Measurements from ENCODE around the gene KYNU. TPM values are rescaled to one million over a fixed set of nuclear protein-coding genes. Genes with fewer than 3 reads are reported as not detected.
"Not testable (repeated sequence)": the region's sequence is repeated elsewhere in the genome, so short reads cannot be mapped to it uniquely, and the experiment has no call there.

The KYNU gene
- total RNA-seq, 8 experiments from 2014 or later = 0.04 to 0.57 (median 0.36) TPM; not detected in 1

- 17 to 100% (median 100%) methylated on average over 1 to 3 of the region's 4 CpGs; no CpG with 5 or more reads in 4 of the 10 experiments for WGBS, 10 experiments
- ATAC-seq (replicated peaks in 6 of 8); H3K4me1 ChIP-seq (replicated peaks in 1 of 2); in situ Hi-C loops (cut with MboI; ENCODE audit: low pct_unique_long_range_greater_than_20kb in 2 of 9, low sequenced_read_pairs in 9 of 9, unreplicated experiment in 9 of 9); H3K27ac ChIP-seq; H3K4me3 ChIP-seq: not testable (repeated sequence)
Measured at GRCh38 chr2:142900327-142900726, 22.9 kb downstream of the KYNU start.

GRCh38 chr2:142901780-142902179, 24.3 kb downstream of the KYNU start:
- WGBS, 10 experiments = 14 to 100% (median 68%) methylated on average over 2 to 5 of the region's 6 CpGs
- Histone ChIP-seq H3K27ac (no peak overlapping the region), H3K4me3 (no peak overlapping the region), H3K4me1 (replicated peaks in 1 of 2) (peaks cover 0 to 3% of the 10 kb centered on the region in 2 donors)
- ATAC-seq (replicated peaks in 6 of 8) = no peak
- in situ Hi-C loops (cut with MboI; ENCODE audit: low pct_unique_long_range_greater_than_20kb in 2 of 9, low sequenced_read_pairs in 9 of 9, unreplicated experiment in 9 of 9) = no loop called here

- WGBS, 10 experiments = 0 to 88% (median 75%) methylated on average over 1 to 5 of the region's 7 CpGs; no CpG with 5 or more reads in 3 of the 10 experiments
- in situ Hi-C loops (cut with MboI; ENCODE audit: low pct_unique_long_range_greater_than_20kb in 2 of 9, low sequenced_read_pairs in 9 of 9, unreplicated experiment in 9 of 9); H3K27ac ChIP-seq; H3K4me1 ChIP-seq (replicated peaks in 1 of 2); ATAC-seq (replicated peaks in 6 of 8); H3K4me3 ChIP-seq: not testable (repeated sequence)
Measured at GRCh38 chr2:142903726-142904125, 26.3 kb downstream of the KYNU start.

- no peaks in the 10 kb centered on the region for H3K4me1 ChIP-seq (replicated peaks in 1 of 2)
- H3K4me3 ChIP-seq = no peak overlapping the region
- no peak overlapping the region for H3K27ac ChIP-seq
- no peak for ATAC-seq (replicated peaks in 6 of 8)
- 0 to 100% (median 83%) methylated on average over 1 to 2 of the region's 2 CpGs; no CpG with 5 or more reads in 3 of the 10 experiments for WGBS, 10 experiments
- in situ Hi-C loops (cut with MboI; ENCODE audit: low pct_unique_long_range_greater_than_20kb in 2 of 9, low sequenced_read_pairs in 9 of 9, unreplicated experiment in 9 of 9) = no loop called here
Measured at GRCh38 chr2:142907653-142908052, 30.2 kb downstream of the KYNU start.

- H3K4me3 ChIP-seq = no peak overlapping the region
- in situ Hi-C loops (cut with MboI; ENCODE audit: low pct_unique_long_range_greater_than_20kb in 2 of 9, low sequenced_read_pairs in 9 of 9, unreplicated experiment in 9 of 9) = no loop called here
- peak in 3 of 8 experiments; percentile 59 to 98 (median 90) for ATAC-seq (replicated peaks in 6 of 8)
- WGBS, 10 experiments = 8 to 67% (median 43%) methylated on average over 1 to 4 of the region's 4 CpGs
- no peak overlapping the region for H3K27ac ChIP-seq
- H3K4me1 ChIP-seq (replicated peaks in 1 of 2) = no peaks in the 10 kb centered on the region
Measured at GRCh38 chr2:142914507-142915313, 37.2 kb downstream of the KYNU start.

- Histone ChIP-seq H3K27ac (no peak overlapping the region), H3K4me1 (replicated peaks in 1 of 2) (no peaks in the 10 kb centered on the region), H3K4me3 (no peak overlapping the region)
- ATAC-seq (replicated peaks in 6 of 8) = no peak
- WGBS, 10 experiments = 80 to 100% (median 88%) methylated on average over 1 of the region's 1 CpG; no CpG with 5 or more reads in 3 of the 10 experiments
- in situ Hi-C loops (cut with MboI; ENCODE audit: low pct_unique_long_range_greater_than_20kb in 2 of 9, low sequenced_read_pairs in 9 of 9, unreplicated experiment in 9 of 9) = no loop called here
Measured at GRCh38 chr2:142915502-142915901, 38.0 kb downstream of the KYNU start.

- no peak overlapping the region for H3K27ac ChIP-seq
- no peak for ATAC-seq (replicated peaks in 6 of 8)
- in situ Hi-C loops (cut with MboI; ENCODE audit: low pct_unique_long_range_greater_than_20kb in 2 of 9, low sequenced_read_pairs in 9 of 9, unreplicated experiment in 9 of 9) = no loop called here
- no peak overlapping the region for H3K4me3 ChIP-seq
- H3K4me1 ChIP-seq (replicated peaks in 1 of 2) = no peaks in the 10 kb centered on the region
Measured at GRCh38 chr2:142918624-142919023, 41.2 kb downstream of the KYNU start.

GRCh38 chr2:142920571-142920970, 43.1 kb downstream of the KYNU start:
- WGBS, 10 experiments = 29 to 81% (median 65%) methylated on average over 2 to 3 of the region's 3 CpGs; no CpG with 5 or more reads in 2 of the 10 experiments
- in situ Hi-C loops (cut with MboI; ENCODE audit: low pct_unique_long_range_greater_than_20kb in 2 of 9, low sequenced_read_pairs in 9 of 9, unreplicated experiment in 9 of 9) = no loop called here
- ATAC-seq (replicated peaks in 6 of 8) = peak in 1 of 8 experiments; percentile 43
- Histone ChIP-seq H3K27ac (no peak overlapping the region), H3K4me1 (replicated peaks in 1 of 2) (no peaks in the 10 kb centered on the region), H3K4me3 (no peak overlapping the region)

GRCh38 chr2:142926445-142926844, 49.0 kb downstream of the KYNU start:
- WGBS, 10 experiments = 83 to 100% (median 91%) methylated on average over 2 to 4 of the region's 4 CpGs; no CpG with 5 or more reads in 1 of the 10 experiments
- Histone ChIP-seq H3K4me3 (no peak overlapping the region), H3K27ac (no peak overlapping the region), H3K4me1 (replicated peaks in 1 of 2) (no peaks in the 10 kb centered on the region)
- in situ Hi-C loops (cut with MboI; ENCODE audit: low pct_unique_long_range_greater_than_20kb in 2 of 9, low sequenced_read_pairs in 9 of 9, unreplicated experiment in 9 of 9) = no loop called here
- no peak for ATAC-seq (replicated peaks in 6 of 8)

- in situ Hi-C loops (cut with MboI; ENCODE audit: low pct_unique_long_range_greater_than_20kb in 2 of 9, low sequenced_read_pairs in 9 of 9, unreplicated experiment in 9 of 9) = no loop called here
- H3K4me3 ChIP-seq = no peak overlapping the region
- no peak for ATAC-seq (replicated peaks in 6 of 8)
- H3K4me1 ChIP-seq (replicated peaks in 1 of 2) = no peaks in the 10 kb centered on the region
- H3K27ac ChIP-seq = no peak overlapping the region
- WGBS, 10 experiments = 69 to 100% (median 90%) methylated on average over 2 to 22 of the region's 22 CpGs; no CpG with 5 or more reads in 1 of the 10 experiments
Measured at GRCh38 chr2:142930835-142931398, 53.5 kb downstream of the KYNU start.

GRCh38 chr2:142933916-142934315, 56.5 kb downstream of the KYNU start:
- no peak for ATAC-seq (replicated peaks in 6 of 8)
- in situ Hi-C loops (cut with MboI; ENCODE audit: low pct_unique_long_range_greater_than_20kb in 2 of 9, low sequenced_read_pairs in 9 of 9, unreplicated experiment in 9 of 9) = no loop called here
- Histone ChIP-seq H3K4me3 (no peak overlapping the region), H3K4me1 (replicated peaks in 1 of 2) (no peaks in the 10 kb centered on the region), H3K27ac (no peak overlapping the region)
- 63 to 100% (median 86%) methylated on average over 1 to 5 of the region's 5 CpGs; no CpG with 5 or more reads in 2 of the 10 experiments for WGBS, 10 experiments

GRCh38 chr2:142935563-142936089, 58.2 kb downstream of the KYNU start:
- in situ Hi-C loops (cut with MboI; ENCODE audit: low pct_unique_long_range_greater_than_20kb in 2 of 9, low sequenced_read_pairs in 9 of 9, unreplicated experiment in 9 of 9) = no loop called here
- WGBS, 10 experiments = 84 to 96% (median 91%) methylated on average over 2 to 10 of the region's 10 CpGs
- no peak overlapping the region for H3K27ac ChIP-seq

GRCh38 chr2:142936629-142937028, 59.2 kb downstream of the KYNU start:
- no peak for ATAC-seq (replicated peaks in 6 of 8)
- Histone ChIP-seq H3K4me1 (replicated peaks in 1 of 2) (no peaks in the 10 kb centered on the region), H3K27ac (no peak overlapping the region), H3K4me3 (no peak overlapping the region)
- WGBS, 10 experiments = 20 to 100% (median 85%) methylated on average over 1 to 6 of the region's 7 CpGs; no CpG with 5 or more reads in 2 of the 10 experiments
- in situ Hi-C loops (cut with MboI; ENCODE audit: low pct_unique_long_range_greater_than_20kb in 2 of 9, low sequenced_read_pairs in 9 of 9, unreplicated experiment in 9 of 9) = no loop called here

More at GRCh38 chr2:142935563-142936089, 58.2 kb downstream of the KYNU start:
- Histone ChIP-seq H3K4me3 (no peak overlapping the region), H3K4me1 (replicated peaks in 1 of 2) (no peaks in the 10 kb centered on the region)
- ATAC-seq (replicated peaks in 6 of 8) = no peak

All from motor neuron (in vitro differentiated cells).